H1 (cell line): Measurements from ENCODE around the gene GPR85. TPM values are rescaled to one million over a fixed set of nuclear protein-coding genes. Genes with fewer than 3 reads are reported as not detected.

Experiments
- ASH2L ChIP-seq: fragments of 200-600, 300-600 bp; sonication (generic); IDR thresholded peaks from one replicate; pipeline ENCODE4 v1.7.1; 2017; ENCODE audit warnings: low read length
- CHD1 ChIP-seq: IDR thresholded peaks from 2 replicates; pipeline ENCODE4 v1.6.1; 2012; ENCODE audit warnings: low read depth, low read length, improper control_type of control experiment
- CTBP2 ChIP-seq: IDR thresholded peaks from 2 replicates; pipeline ENCODE4 v1.7.0; 2011; ENCODE audit warnings: borderline replicate concordance, mild to moderate bottlenecking, moderate library complexity, mixed read lengths, low read length; ENCODE audit not compliant: insufficient read depth, insufficient read length
- JUN ChIP-seq: IDR thresholded peaks from 2 replicates; pipeline ENCODE4 v1.6.1; 2011; ENCODE audit warnings: low read depth, mild to moderate bottlenecking, improper control_type of control experiment, low read length
- JUND ChIP-seq: IDR thresholded peaks from 2 replicates; pipeline ENCODE4 v1.6.1; 2011; ENCODE audit warnings: mild to moderate bottlenecking, improper control_type of control experiment, low read length
- POLR2A ChIP-seq, 2 experiments: IDR thresholded peaks; 1 replicate in 1 of 2; 2 replicates in 1 of 2; pipeline ENCODE4 v1.6.1; 2011; ENCODE audit warnings: low read depth in 2 of 2, low read length in 2 of 2, mild to moderate bottlenecking in 2 of 2; ENCODE audit errors: control extremely low read depth in 1 of 2
- POLR2AphosphoS5 ChIP-seq: IDR thresholded peaks from 2 replicates; pipeline ENCODE4 v1.6.1; 2011; ENCODE audit warnings: low read depth, low read length
- POU5F1 ChIP-seq: IDR thresholded peaks from 2 replicates; pipeline ENCODE4 v1.6.1; 2011; ENCODE audit warnings: low read depth, mild to moderate bottlenecking, low read length, moderate library complexity
- SP1 ChIP-seq: IDR thresholded peaks from 2 replicates; pipeline ENCODE4 v1.6.1; 2011; ENCODE audit warnings: low read depth, low read length
- polyA plus RNA-seq, 7 experiments: library from polyadenylated mRNA; depleted of rRNA in 3 of 7; stranded (reverse) in 5 of 7; unstranded in 2 of 7; fragments of >200 nt in 5 of 7; fragments of 200-250 nt in 2 of 7; gene quantifications; 1 replicate in 5 of 7; 2 replicates in 1 of 7; 4 replicates in 1 of 7; pipeline versions ENCODE4 v1.2.1 to v1.2.3, GENCODE V29; 2011 to 2013; ENCODE audit warnings: missing spikeins in 2 of 7, mixed read lengths in 2 of 7
- total RNA-seq: library from RNA; stranded (reverse); fragmentation: NEBNext Ultra II Directional; extraction: Animal tissue kit (Norgen Biotek cat#: 25700); gene quantifications from 2 replicates; pipeline ENCODE4 v1.2.1, GENCODE V29; 2021

Gene GPR85
- total and polyA plus RNA-seq, 2 of the 8 experiments (the other 6 are each of a cell fraction or from before 2014, with no cell fraction given): 0.11 to 0.20 TPM

DNA sequence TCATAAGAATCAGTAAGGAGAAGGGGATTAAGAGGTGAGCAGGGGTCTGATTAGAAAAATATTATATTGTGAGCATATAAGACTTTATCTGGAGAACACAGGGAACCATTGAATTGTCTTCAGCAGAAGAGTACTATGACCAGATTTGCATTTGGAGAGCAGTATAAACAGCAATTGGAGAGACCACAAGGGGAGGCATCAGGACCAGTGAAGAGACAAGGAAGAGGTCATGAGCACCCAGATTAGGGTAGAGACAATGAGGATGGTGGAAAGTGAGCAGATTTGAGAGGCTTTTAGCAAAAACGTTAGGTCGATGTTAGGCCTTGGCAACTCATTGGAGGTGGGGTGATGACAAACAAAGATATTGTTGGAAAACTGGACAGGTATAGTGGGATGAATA is 44.7 kb upstream of the GPR85 start (continued):
- TF ChIP-seq CHD1 (no peak), CTBP2 (no peak), ASH2L (no peak), POLR2A (IDR thresholded peaks at IDR 0.05; ENCODE audit: control extremely low read depth in 1 of 2, low read depth in 2 of 2, low read length in 2 of 2) (no peak), POU5F1 (no peak), POLR2AphosphoS5 (no peak), SP1 (no peak), JUND (no peak), JUN (no peak)
- TF ChIP-seq, all 59 proteins: peak for 2
